ENCODE data around the gene BANP. TPM values are rescaled to one million over a fixed set of nuclear protein-coding genes. Genes with fewer than 3 reads are reported as not detected.

Gene BANP
- total RNA-seq, 1 donor from 2014 or later = 30.4 TPM

GRCh38 chr16:87938412-87938949 lies 12.8 kb upstream of the BANP start:
- Mint-ChIP-seq H3K9me3 (peaks cover 2% of the 10 kb centered on the region), H3K4me3 (no peak overlapping the region), H3K27me3 (ENCODE audit: insufficient read depth, low read depth) (peaks cover 13% of the 10 kb centered on the region), H3K4me1 (peaks cover 3% of the 10 kb centered on the region), H3K27ac (no peak overlapping the region), H3K36me3 (no peaks in the 10 kb centered on the region)
- Histone ChIP-seq H3K27me3 (no peaks in the 10 kb centered on the region), H3K4me1 (no peaks in the 10 kb centered on the region), H3F3A (ENCODE audit: low read depth) (no peaks in the 10 kb centered on the region), H3K79me2 (ENCODE audit: low read depth) (no peaks in the 10 kb centered on the region), H3K9me3 (ENCODE audit: low read depth) (no peaks in the 10 kb centered on the region), H2AFZ (replicated peaks) (no peak overlapping the region), H4K20me1 (ENCODE audit: low read depth) (no peaks in the 10 kb centered on the region), H3K4me2 (no peak overlapping the region), H3K27ac (no peak overlapping the region), H3K9ac (no peak overlapping the region), H3K4me3 (no peak overlapping the region), H3K36me3 (no peaks in the 10 kb centered on the region)
- no peak for DNase-seq (ENCODE audit: low spot score)
- TF ChIP-seq EZH2phosphoT487 (IDR thresholded peaks at IDR 0.05) = no peak
- no peak for TF ChIP-seq EZH2 (IDR thresholded peaks at IDR 0.05)
- TF ChIP-seq CTCF (IDR thresholded peaks at IDR 0.05) = no peak

GRCh38 chr16:87939562-87940423 lies 11.4 kb upstream of the BANP start:
- no peaks in the 10 kb centered on the region for H3K36me3 ChIP-seq
- peaks cover 3% of the 10 kb centered on the region for H3K4me1 Mint-ChIP-seq
- H3K27ac ChIP-seq = no peak overlapping the region
- DNase-seq (ENCODE audit: low spot score) = no peak
- H3K79me2 ChIP-seq (ENCODE audit: low read depth) = no peaks in the 10 kb centered on the region
- no peak overlapping the region for H3K9ac ChIP-seq
- H3K4me3 Mint-ChIP-seq = no peak overlapping the region
- no peak overlapping the region for H3K27ac Mint-ChIP-seq
- H3K4me3 ChIP-seq = no peak overlapping the region
- H3K4me1 ChIP-seq = no peaks in the 10 kb centered on the region
- H3K4me2 ChIP-seq = no peak overlapping the region
- H3K9me3 ChIP-seq (ENCODE audit: low read depth) = no peaks in the 10 kb centered on the region
- no peaks in the 10 kb centered on the region for H4K20me1 ChIP-seq (ENCODE audit: low read depth)
- H3K27me3 Mint-ChIP-seq (ENCODE audit: insufficient read depth, low read depth) = peaks cover 6% of the 10 kb centered on the region
- no peaks in the 10 kb centered on the region for H3K9me3 Mint-ChIP-seq
- H2AFZ ChIP-seq (replicated peaks) = no peak overlapping the region
- H3K36me3 Mint-ChIP-seq = no peaks in the 10 kb centered on the region
- no peaks in the 10 kb centered on the region for H3F3A ChIP-seq (ENCODE audit: low read depth)
- TF ChIP-seq EZH2 (IDR thresholded peaks at IDR 0.05) (no peak), CTCF (IDR thresholded peaks at IDR 0.05) (no peak), EZH2phosphoT487 (IDR thresholded peaks at IDR 0.05) (no peak)
- no peaks in the 10 kb centered on the region for H3K27me3 ChIP-seq

DNA sequence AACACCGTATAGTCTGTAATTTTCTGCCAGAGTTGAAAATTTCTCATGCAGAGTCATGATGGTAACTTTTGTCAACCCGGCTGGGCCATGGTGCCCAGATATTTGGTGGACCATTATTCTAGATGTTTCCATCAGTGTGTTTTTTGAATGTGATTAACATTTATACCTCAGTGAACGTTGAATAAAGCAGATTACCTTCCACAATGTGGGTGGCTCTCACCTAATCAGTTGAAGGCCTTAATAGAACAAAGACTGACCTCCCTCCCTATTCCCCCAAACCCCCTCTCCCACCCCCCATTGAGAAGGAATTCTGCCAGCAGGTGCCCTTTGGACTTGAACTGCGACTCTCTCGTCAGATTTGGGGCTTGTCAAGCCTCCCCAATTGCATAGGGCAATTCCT lies 8.6 kb upstream of the BANP start:
- no peak overlapping the region for H3K27ac Mint-ChIP-seq
- H2AFZ ChIP-seq (replicated peaks) = no peak overlapping the region
- peaks cover 7% of the 10 kb centered on the region for H3K4me1 ChIP-seq
- H3K9me3 ChIP-seq (ENCODE audit: low read depth) = no peaks in the 10 kb centered on the region
- no peaks in the 10 kb centered on the region for H3K27me3 ChIP-seq
- no peak overlapping the region for H3K4me3 ChIP-seq
- H3K4me1 Mint-ChIP-seq = no peaks in the 10 kb centered on the region
- no peak overlapping the region for H3K27ac ChIP-seq
- no peaks in the 10 kb centered on the region for H4K20me1 ChIP-seq (ENCODE audit: low read depth)
- DNase-seq (ENCODE audit: low spot score) = no peak
- H3K4me3 Mint-ChIP-seq = no peak overlapping the region
- TF ChIP-seq EZH2phosphoT487 (IDR thresholded peaks at IDR 0.05) (no peak), CTCF (IDR thresholded peaks at IDR 0.05) (no peak), EZH2 (IDR thresholded peaks at IDR 0.05) (no peak)
- H3K27me3 Mint-ChIP-seq (ENCODE audit: insufficient read depth, low read depth) = peaks cover 7% of the 10 kb centered on the region
- H3K9me3 Mint-ChIP-seq = no peaks in the 10 kb centered on the region
- H3K9ac ChIP-seq = no peak overlapping the region
- no peaks in the 10 kb centered on the region for H3K79me2 ChIP-seq (ENCODE audit: low read depth)
- no peaks in the 10 kb centered on the region for H3F3A ChIP-seq (ENCODE audit: low read depth)
- H3K36me3 Mint-ChIP-seq = no peaks in the 10 kb centered on the region
- no peaks in the 10 kb centered on the region for H3K36me3 ChIP-seq
- H3K4me2 ChIP-seq = no peak overlapping the region

Measured in neural progenitor cell (in vitro differentiated cells).